Loucy (cell line): ENCODE measurements around the gene CTPS2.

Experiments
- H2AFZ ChIP-seq: fragments of 200-600 bp; sonication (generic); 2 replicates; pipeline ENCODE4 v1.6.0; 2016; ENCODE audit warnings: antibody characterized with exemption, mild to moderate bottlenecking, low read length, moderate library complexity
- H3F3A ChIP-seq: fragments of 200-600 bp; 2 replicates; pipeline ENCODE4 v1.6.0; 2016; ENCODE audit warnings: antibody characterized with exemption, low read depth, mild to moderate bottlenecking
- H3K27me3 ChIP-seq: fragments of 200-600 bp; sonication (generic); 2 replicates; pipeline ENCODE4 v1.6.1; 2014; ENCODE audit warnings: low read length, mild to moderate bottlenecking; ENCODE audit not compliant: insufficient read depth, poor library complexity, severe bottlenecking
- H3K36me3 ChIP-seq: fragments of 200-600 bp; sonication (generic); 2 replicates; pipeline ENCODE4 v1.6.1; 2016; ENCODE audit warnings: low read length; ENCODE audit not compliant: insufficient read depth
- H3K4me1 ChIP-seq: fragments of 200-600 bp; sonication (generic); 2 replicates; pipeline ENCODE4 v1.5.1; 2014; ENCODE audit warnings: low read length, mild to moderate bottlenecking; ENCODE audit not compliant: insufficient read depth, poor library complexity, severe bottlenecking
- H3K4me2 ChIP-seq: fragments of 200-600 bp; sonication (generic); 2 replicates; pipeline ENCODE4 v1.6.0; 2014; ENCODE audit warnings: antibody characterized with exemption, low read length, low read depth, mild to moderate bottlenecking; ENCODE audit not compliant: poor library complexity, severe bottlenecking
- H3K4me3 ChIP-seq: fragments of 200-600 bp; sonication (generic); 2 replicates; pipeline ENCODE4 v1.5.1; 2014; ENCODE audit warnings: low read length, mild to moderate bottlenecking, mixed read lengths; ENCODE audit not compliant: poor library complexity, severe bottlenecking
- H3K79me2 ChIP-seq: fragments of 200-600 bp; sonication (generic); 2 replicates; pipeline ENCODE4 v1.6.1; 2014; ENCODE audit warnings: low read length; ENCODE audit not compliant: insufficient read depth
- H3K9ac ChIP-seq: fragments of 200-600 bp; sonication (generic); 2 replicates; pipeline ENCODE4 v1.6.0; 2014; ENCODE audit warnings: mild to moderate bottlenecking, low read depth, low read length, moderate library complexity; ENCODE audit not compliant: poor library complexity, severe bottlenecking
- H3K9me2 ChIP-seq: fragments of 200-600 bp; sonication (generic); replicated peaks from 2 replicates; pipeline ENCODE4 v1.6.1; 2016; ENCODE audit warnings: low read depth, low read length, mixed read lengths
- H3K9me3 ChIP-seq: fragments of 200-600 bp; sonication (generic); 2 replicates; pipeline ENCODE4 v1.6.1; 2014; ENCODE audit warnings: mild to moderate bottlenecking, antibody characterized with exemption, low read length, low read depth; ENCODE audit not compliant: insufficient read depth
- H4K20me1 ChIP-seq: fragments of 200-600 bp; sonication (generic); 2 replicates; pipeline ENCODE4 v1.6.0; 2014; ENCODE audit warnings: antibody characterized with exemption, low read length, mild to moderate bottlenecking; ENCODE audit not compliant: insufficient read depth, poor library complexity, severe bottlenecking
- EZH2phosphoT487 ChIP-seq: fragments of 200-600 bp; IDR thresholded peaks from 2 replicates; pipeline ENCODE4 v1.6.1; 2018; ENCODE audit warnings: antibody characterized with exemption, mild to moderate bottlenecking, moderate library complexity, borderline replicate concordance
- TF ChIP-seq, protein P1 (sequence below): fragments of 200-600 bp; sonication (generic); conservative IDR thresholded peaks from 2 replicates; pipeline ENCODE4 v1.5.1; 2014; ENCODE audit warnings: mild to moderate bottlenecking, antibody characterized with exemption, low read length

CTPS2 gene

DNA sequence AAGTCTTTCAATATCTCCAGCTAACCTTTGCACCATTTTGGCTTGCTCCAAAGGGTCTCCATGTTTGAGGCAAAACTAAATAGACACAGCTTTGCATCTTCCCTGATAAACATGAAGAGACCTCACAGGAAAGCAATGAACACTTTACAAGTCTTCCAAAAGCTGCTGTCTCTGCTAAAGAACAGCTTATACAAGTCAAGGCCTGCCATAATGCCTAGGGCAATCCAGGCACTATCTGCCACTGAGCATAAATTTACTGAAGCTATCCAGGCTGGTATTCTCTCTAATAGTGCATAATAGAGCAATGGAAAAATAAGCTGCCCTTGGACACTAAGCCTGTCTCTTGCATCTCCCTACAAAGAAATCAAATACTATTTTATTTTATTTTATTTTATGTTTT, 122.6 kb downstream of the CTPS2 start:
- no peaks in the 10 kb centered on the region for H3K4me1 ChIP-seq
- peaks cover 5% of the 10 kb centered on the region; the same call in 1 of the 2 replicates for H3K36me3 ChIP-seq
- no peaks in the 10 kb centered on the region for H3F3A ChIP-seq
- no peaks in the 10 kb centered on the region for H3K79me2 ChIP-seq
- no peak overlapping the region for H2AFZ ChIP-seq
- H3K4me3 ChIP-seq: no peak overlapping the region
- no peaks in the 10 kb centered on the region for H4K20me1 ChIP-seq
- H3K9ac ChIP-seq: no peak overlapping the region
- no peak overlapping the region for H3K4me2 ChIP-seq
- H3K9me2 ChIP-seq: no peaks in the 10 kb centered on the region
- TF ChIP-seq, protein P1, sequence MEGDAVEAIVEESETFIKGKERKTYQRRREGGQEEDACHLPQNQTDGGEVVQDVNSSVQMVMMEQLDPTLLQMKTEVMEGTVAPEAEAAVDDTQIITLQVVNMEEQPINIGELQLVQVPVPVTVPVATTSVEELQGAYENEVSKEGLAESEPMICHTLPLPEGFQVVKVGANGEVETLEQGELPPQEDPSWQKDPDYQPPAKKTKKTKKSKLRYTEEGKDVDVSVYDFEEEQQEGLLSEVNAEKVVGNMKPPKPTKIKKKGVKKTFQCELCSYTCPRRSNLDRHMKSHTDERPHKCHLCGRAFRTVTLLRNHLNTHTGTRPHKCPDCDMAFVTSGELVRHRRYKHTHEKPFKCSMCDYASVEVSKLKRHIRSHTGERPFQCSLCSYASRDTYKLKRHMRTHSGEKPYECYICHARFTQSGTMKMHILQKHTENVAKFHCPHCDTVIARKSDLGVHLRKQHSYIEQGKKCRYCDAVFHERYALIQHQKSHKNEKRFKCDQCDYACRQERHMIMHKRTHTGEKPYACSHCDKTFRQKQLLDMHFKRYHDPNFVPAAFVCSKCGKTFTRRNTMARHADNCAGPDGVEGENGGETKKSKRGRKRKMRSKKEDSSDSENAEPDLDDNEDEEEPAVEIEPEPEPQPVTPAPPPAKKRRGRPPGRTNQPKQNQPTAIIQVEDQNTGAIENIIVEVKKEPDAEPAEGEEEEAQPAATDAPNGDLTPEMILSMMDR: no peak
- no peak for TF ChIP-seq EZH2phosphoT487
- H3K27me3 ChIP-seq: no peaks in the 10 kb centered on the region
- no peaks in the 10 kb centered on the region for H3K9me3 ChIP-seq

GRCh38 chrX:16589211-16589610, 123.3 kb downstream of the CTPS2 start:
- H3K79me2 ChIP-seq: no peaks in the 10 kb centered on the region
- H3K4me1 ChIP-seq: no peaks in the 10 kb centered on the region
- no peaks in the 10 kb centered on the region for H4K20me1 ChIP-seq
- no peak overlapping the region for H3K4me2 ChIP-seq
- no peaks in the 10 kb centered on the region for H3K27me3 ChIP-seq
- no peak overlapping the region for H3K4me3 ChIP-seq
- TF ChIP-seq, protein P1: no peak
- TF ChIP-seq EZH2phosphoT487: no peak
- H2AFZ ChIP-seq: no peak overlapping the region
- peaks cover 5% of the 10 kb centered on the region; the same call in 1 of the 2 replicates for H3K36me3 ChIP-seq
- no peaks in the 10 kb centered on the region for H3K9me3 ChIP-seq
- H3K9me2 ChIP-seq: no peaks in the 10 kb centered on the region
- H3F3A ChIP-seq: no peaks in the 10 kb centered on the region
- H3K9ac ChIP-seq: no peak overlapping the region

DNA sequence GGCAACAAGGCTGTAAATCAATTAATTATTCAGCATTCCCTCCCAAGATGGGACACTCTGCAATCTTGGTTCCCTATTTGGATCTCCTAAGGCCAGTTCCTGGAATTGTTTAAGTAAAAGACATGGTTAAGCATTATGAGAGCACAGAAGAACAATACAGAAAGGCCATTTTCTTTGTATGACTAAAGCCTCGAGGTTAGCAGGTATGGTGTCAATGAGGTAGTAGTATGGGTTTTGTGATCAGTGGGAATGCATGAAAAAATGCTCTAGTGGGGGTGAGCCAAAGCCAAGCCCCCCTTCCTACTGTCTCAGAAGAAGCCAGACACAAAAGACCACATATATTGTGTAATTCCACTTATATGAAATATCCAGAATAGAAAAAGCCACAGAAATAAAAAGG, 124.2 kb downstream of the CTPS2 start:
- Histone ChIP-seq H3K4me2 (no peak overlapping the region), H3K79me2 (no peaks in the 10 kb centered on the region), H3F3A (no peaks in the 10 kb centered on the region), H3K4me1 (no peaks in the 10 kb centered on the region), H2AFZ (no peak overlapping the region), H3K9me2 (no peaks in the 10 kb centered on the region), H3K27me3 (no peaks in the 10 kb centered on the region), H3K4me3 (no peak overlapping the region), H3K9me3 (no peaks in the 10 kb centered on the region), H4K20me1 (no peaks in the 10 kb centered on the region), H3K36me3 (peaks cover 5% of the 10 kb centered on the region; the same call in 1 of the 2 replicates), H3K9ac (no peak overlapping the region)
- TF ChIP-seq, protein P1: no peak
- TF ChIP-seq EZH2phosphoT487: no peak
